Measurements from ENCODE around the gene CPNE7.

CPNE7 gene

GRCh38 chr16:89575247-89576152 is at the start of gene CPNE7:
Gene CPNE7 (plus strand): TSS chr16:89575758. CDS start chr16:89575898, 140 bp downstream.
- peak within 1 kb of the TSS; percentile 8; the same call in 1 of the 2 replicates for H3K27ac ChIP-seq
- TF ChIP-seq CTCF (conservative IDR thresholded peaks at IDR 0.05; ENCODE audit: low read depth): no peak
- ChIA-PET POLR2A (ENCODE audit: low non-redundant PET) (no interaction called here), CTCF (interaction anchor here (0.6 to 1.1 kb wide), 8 partner anchors 10 to 358 kb away, joined by 3 to 5 read pairs (median 3); partner anchors contain the start of genes CHMP1A, SPATA33 and ZNF778)
- no peak for DNase-seq (ENCODE audit: low spot score)

GRCh38 chr16:89529097-89529496 is 46.5 kb upstream of the CPNE7 start:
- H3K27ac ChIP-seq: 0 out of 2 replicates have a peak overlapping the region, but pooled peaks have one; percentile 1
- no peak for DNase-seq (ENCODE audit: low spot score)
- POLR2A ChIA-PET (ENCODE audit: low non-redundant PET): interaction anchor here (0.6 kb wide), 1 partner anchor 11 kb away, joined by 8 read pairs; no protein-coding TSS in a partner anchor
- CTCF ChIA-PET: no interaction called here
- TF ChIP-seq CTCF (conservative IDR thresholded peaks at IDR 0.05; ENCODE audit: low read depth): no peak

- H3K27ac ChIP-seq: no peak overlapping the region; the same call in 1 of the 2 replicates
- TF ChIP-seq CTCF (conservative IDR thresholded peaks at IDR 0.05; ENCODE audit: low read depth): no peak
- DNase-seq (ENCODE audit: low spot score): no peak
- ChIA-PET POLR2A (ENCODE audit: low non-redundant PET) (no interaction called here), CTCF (interaction anchor here (0.6 kb wide), 1 partner anchor 88 kb away, joined by 3 read pairs; no protein-coding TSS in a partner anchor)
These were observed 44.9 kb upstream of the CPNE7 start for GRCh38 chr16:89530401-89531381.

GRCh38 chr16:89531821-89532526 is 43.6 kb upstream of the CPNE7 start:
- no peak for TF ChIP-seq CTCF (conservative IDR thresholded peaks at IDR 0.05; ENCODE audit: low read depth)
- CTCF ChIA-PET: interaction anchor here (0.7 kb wide), 1 partner anchor 156 kb away, joined by 8 read pairs; no protein-coding TSS in a partner anchor
- POLR2A ChIA-PET (ENCODE audit: low non-redundant PET): no interaction called here
- DNase-seq (ENCODE audit: low spot score): no peak
- no peak overlapping the region for H3K27ac ChIP-seq

- no peak for TF ChIP-seq CTCF (conservative IDR thresholded peaks at IDR 0.05; ENCODE audit: low read depth)
- CTCF ChIA-PET: no interaction called here
- DNase-seq (ENCODE audit: low spot score): no peak
- POLR2A ChIA-PET (ENCODE audit: low non-redundant PET): no interaction called here
- no peak overlapping the region for H3K27ac ChIP-seq
These were observed 41.3 kb upstream of the CPNE7 start for GRCh38 chr16:89534252-89534756.

Measured in RWPE1 (cell line).